HEK293 (cell line): ENCODE results near the gene PCSK5.
"Not testable (repeated sequence)": the region's sequence is repeated elsewhere in the genome, so short reads cannot be mapped to it uniquely, and the experiment has no call there.

Source experiments
- CTCF ChIA-PET: fragments of 350-600 bp; formaldehyde crosslinking; extraction: SDS; loops from one replicate; lab custom pipeline; 2021; ENCODE audit warnings: antibody characterized with exemption; lab: Yijun Ruan, JAX
- POLR2A ChIA-PET: fragments of 300-600 bp; formaldehyde crosslinking; extraction: SDS; loops from one replicate; lab custom pipeline; 2020; ENCODE audit warnings: antibody characterized with exemption, inconsistent platforms; lab: Yijun Ruan, JAX
- H3K27ac ChIP-seq: fragments of 200-500 bp; sonication (Bioruptor generic); 2 replicates; pipeline ENCODE4 v1.5.1; 2014; ENCODE audit warnings: low read depth, low read length, control low read depth, inconsistent platforms; ENCODE audit errors: extremely low read depth
- H3K36me3 ChIP-seq, 2 experiments: fragments of 200-500 bp in 1 of 2; sonication (Bioruptor generic) in 1 of 2; 1 replicate in 1 of 2; 2 replicates in 1 of 2; pipeline ENCODE4 v1.5.1; 2014 to 2017; ENCODE audit warnings: inconsistent platforms in 2 of 2, low read length in 2 of 2; ENCODE audit not compliant: control insufficient read depth in 2 of 2, insufficient read depth in 1 of 2
- H3K4me1 ChIP-seq: fragments of 200-500 bp; sonication (Bioruptor generic); 2 replicates; pipeline ENCODE4 v1.5.1; 2014; ENCODE audit warnings: mild to moderate bottlenecking, low read length, inconsistent platforms; ENCODE audit not compliant: control insufficient read depth, insufficient read depth
- H3K4me3 ChIP-seq: 2 replicates; pipeline ENCODE4 v1.5.1; 2011; ENCODE audit warnings: low read depth, mild to moderate bottlenecking, control low read depth, low read length, moderate library complexity
- H3K9me3 ChIP-seq: fragments of 200-500 bp; sonication (Bioruptor generic); 2 replicates; pipeline ENCODE4 v1.5.1; 2014; ENCODE audit warnings: low read depth, low read length, inconsistent platforms; ENCODE audit not compliant: control insufficient read depth, insufficient read depth
- MEIS1 ChIP-seq: sonication (generic); formaldehyde crosslinking; IDR thresholded peaks from 2 replicates; pipeline ENCODE4 v1.8.1; 2022; ENCODE audit warnings: missing genetic modification reagents, mild to moderate bottlenecking, borderline replicate concordance
- PRDM4 ChIP-seq: fragments of 450-650 bp; formaldehyde crosslinking; IDR thresholded peaks from 2 replicates; pipeline ENCODE4 v1.5.1; 2017; ENCODE audit warnings: missing biosample characterization, missing genetic modification characterization
- SP3 ChIP-seq: fragments of 450-650 bp; formaldehyde crosslinking; IDR thresholded peaks from 2 replicates; pipeline ENCODE4 v1.5.1; 2016; ENCODE audit warnings: missing biosample characterization, missing genetic modification characterization
- TCF7L2 ChIP-seq: IDR thresholded peaks from 2 replicates; pipeline ENCODE4 v1.6.1; 2011; ENCODE audit warnings: low read depth, mild to moderate bottlenecking, inconsistent platforms, low read length, moderate library complexity, borderline replicate concordance
- ZNF341 ChIP-seq: fragments of 450-650 bp; formaldehyde crosslinking; IDR thresholded peaks from 2 replicates; pipeline ENCODE4; 2016; ENCODE audit warnings: low read depth, missing biosample characterization, missing genetic modification characterization
- ZNF596 ChIP-seq: fragments of 450-650 bp; IDR thresholded peaks from 2 replicates; pipeline ENCODE4 v1.5.0; 2018; ENCODE audit warnings: missing biosample characterization, mild to moderate bottlenecking, missing genetic modification characterization, moderate library complexity
- ZNF621 ChIP-seq: fragments of 450-650 bp; formaldehyde crosslinking; IDR thresholded peaks from 2 replicates; pipeline ENCODE4 v1.5.1; 2017; ENCODE audit warnings: missing biosample characterization, missing genetic modification characterization
- ZNF664 ChIP-seq: fragments of 450-650 bp; formaldehyde crosslinking; IDR thresholded peaks from 2 replicates; pipeline ENCODE4 v1.5.1; 2016; ENCODE audit warnings: missing biosample characterization, missing genetic modification characterization
- ZNF768 ChIP-seq: fragments of 450-650 bp; formaldehyde crosslinking; IDR thresholded peaks from 2 replicates; pipeline ENCODE4 v1.5.1; 2018; ENCODE audit warnings: missing biosample characterization, mild to moderate bottlenecking, missing genetic modification characterization
- ZNF785 ChIP-seq: fragments of 450-650 bp; formaldehyde crosslinking; IDR thresholded peaks from 2 replicates; pipeline ENCODE4 v1.5.1; 2016; ENCODE audit warnings: missing biosample characterization, missing genetic modification characterization
- TF ChIP-seq, protein P1 (sequence below): fragments of 450-650 bp; formaldehyde crosslinking; IDR thresholded peaks from 2 replicates; pipeline ENCODE4 v1.5.1; 2016; ENCODE audit warnings: missing biosample characterization, missing genetic modification characterization
- TF ChIP-seq, protein P2 (sequence below): fragments of 450-650 bp; formaldehyde crosslinking; IDR thresholded peaks from 2 replicates; pipeline ENCODE4; 2016; ENCODE audit warnings: missing biosample characterization, missing genetic modification characterization

The PCSK5 gene

DNA sequence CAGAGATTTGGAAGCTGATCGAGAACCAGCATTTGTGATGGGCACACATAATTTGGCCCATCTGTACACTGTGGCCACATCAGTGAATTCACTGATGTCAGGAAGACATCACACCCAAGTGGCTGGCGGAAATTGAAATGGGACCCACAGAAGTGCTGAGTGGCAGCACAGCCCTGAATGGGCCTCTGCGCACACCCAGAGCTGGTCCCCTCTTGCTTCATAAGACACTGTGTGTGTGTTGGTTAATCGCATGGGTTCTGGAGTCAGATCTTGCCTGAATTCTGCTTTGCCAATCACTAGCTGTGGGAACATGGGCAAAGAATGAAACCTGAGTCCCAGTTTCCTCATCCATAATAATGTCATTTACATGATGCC is 72.2 kb downstream of the PCSK5 start:
- Histone ChIP-seq H3K36me3 (no peaks in the 10 kb centered on the region), H3K4me3 (no peak overlapping the region), H3K4me1 (no peaks in the 10 kb centered on the region), H3K9me3 (no peaks in the 10 kb centered on the region), H3K27ac (no peak overlapping the region)
- TF ChIP-seq, protein P1, sequence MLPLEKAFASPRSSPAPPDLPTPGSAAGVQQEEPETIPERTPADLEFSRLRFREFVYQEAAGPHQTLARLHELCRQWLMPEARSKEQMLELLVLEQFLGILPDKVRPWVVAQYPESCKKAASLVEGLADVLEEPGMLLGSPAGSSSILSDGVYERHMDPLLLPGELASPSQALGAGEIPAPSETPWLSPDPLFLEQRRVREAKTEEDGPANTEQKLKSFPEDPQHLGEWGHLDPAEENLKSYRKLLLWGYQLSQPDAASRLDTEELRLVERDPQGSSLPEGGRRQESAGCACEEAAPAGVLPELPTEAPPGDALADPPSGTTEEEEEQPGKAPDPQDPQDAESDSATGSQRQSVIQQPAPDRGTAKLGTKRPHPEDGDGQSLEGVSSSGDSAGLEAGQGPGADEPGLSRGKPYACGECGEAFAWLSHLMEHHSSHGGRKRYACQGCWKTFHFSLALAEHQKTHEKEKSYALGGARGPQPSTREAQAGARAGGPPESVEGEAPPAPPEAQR: no peak
- ChIA-PET POLR2A (no interaction called here), CTCF (interaction anchor here (0.5 to 2.2 kb wide), 2 partner anchors 17 to 293 kb away, joined by 3 to 7 read pairs; no protein-coding TSS in a partner anchor)

- H3K27ac ChIP-seq, H3K36me3 ChIP-seq, H3K4me1 ChIP-seq, H3K9me3 ChIP-seq, POLR2A ChIA-PET, H3K4me3 ChIP-seq: not testable (repeated sequence)
- CTCF ChIA-PET: interaction anchor here (2.2 kb wide), 1 partner anchor 17 kb away, joined by 7 read pairs; no protein-coding TSS in a partner anchor
These were observed 72.8 kb downstream of the PCSK5 start for GRCh38 chr9:75963321-75963720.

- ChIA-PET POLR2A (no interaction called here), CTCF (interaction anchor here (2.2 kb wide), 1 partner anchor 16 kb away, joined by 7 read pairs; no protein-coding TSS in a partner anchor)
- no peak for TF ChIP-seq ZNF341 (tag by site-specific recombination)
- no peak for TF ChIP-seq PRDM4 (tag by site-specific recombination)
- no peak for TF ChIP-seq SP3 (tag by site-specific recombination)
- no peak for TF ChIP-seq ZNF785 (tag by site-specific recombination)
These were observed 74.0 kb downstream of the PCSK5 start for GRCh38 chr9:75964427-75964826.

DNA sequence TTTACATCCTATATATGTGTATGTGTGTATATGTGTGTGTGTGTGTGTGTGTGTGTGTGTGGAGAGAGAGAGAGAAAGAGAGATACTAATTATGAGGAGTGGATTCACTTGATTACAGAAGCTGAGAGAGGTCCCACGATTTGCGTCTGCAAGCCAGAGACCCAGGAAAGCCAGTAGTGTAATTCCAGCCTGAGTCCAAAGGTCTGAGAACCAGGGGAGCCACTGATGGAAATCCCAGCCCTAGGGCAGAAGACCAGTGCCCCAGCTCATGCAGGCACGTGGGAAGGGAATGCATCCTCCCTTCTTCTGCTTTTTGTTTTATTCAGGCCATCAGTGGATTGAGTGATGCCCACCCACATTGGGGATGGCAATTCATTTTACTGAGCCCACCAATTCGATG is 74.8 kb downstream of the PCSK5 start:
- CTCF ChIA-PET: no interaction called here
- no peaks in the 10 kb centered on the region for H3K4me1 ChIP-seq
- POLR2A ChIA-PET: no interaction called here
- H3K9me3 ChIP-seq: no peaks in the 10 kb centered on the region
- TF ChIP-seq MEIS1 (CRISPR knock-in tag): no peak
- TF ChIP-seq ZNF664 (tag by site-specific recombination): no peak
- TF ChIP-seq, protein P2, sequence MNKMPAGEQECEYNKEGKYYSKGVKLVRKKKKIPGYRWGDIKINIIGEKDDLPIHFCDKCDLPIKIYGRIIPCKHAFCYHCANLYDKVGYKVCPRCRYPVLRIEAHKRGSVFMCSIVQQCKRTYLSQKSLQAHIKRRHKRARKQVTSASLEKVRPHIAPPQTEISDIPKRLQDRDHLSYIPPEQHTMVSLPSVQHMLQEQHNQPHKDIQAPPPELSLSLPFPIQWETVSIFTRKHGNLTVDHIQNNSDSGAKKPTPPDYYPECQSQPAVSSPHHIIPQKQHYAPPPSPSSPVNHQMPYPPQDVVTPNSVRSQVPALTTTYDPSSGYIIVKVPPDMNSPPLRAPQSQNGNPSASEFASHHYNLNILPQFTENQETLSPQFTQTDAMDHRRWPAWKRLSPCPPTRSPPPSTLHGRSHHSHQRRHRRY (tag by site-specific recombination): no peak
- TF ChIP-seq ZNF596: no peak
- TF ChIP-seq ZNF621 (tag by site-specific recombination): no peak
- no peak for TF ChIP-seq ZNF768 (tag by site-specific recombination)
- no peak for TF ChIP-seq TCF7L2
- H3K36me3 ChIP-seq: no peaks in the 10 kb centered on the region
- no peak overlapping the region for H3K4me3 ChIP-seq
- H3K27ac ChIP-seq: no peak overlapping the region

More at GRCh38 chr9:75964427-75964826, 74.0 kb downstream of the PCSK5 start:
- Histone ChIP-seq H3K27ac (no peak overlapping the region), H3K9me3 (no peaks in the 10 kb centered on the region), H3K4me3 (no peak overlapping the region), H3K4me1 (no peaks in the 10 kb centered on the region), H3K36me3 (no peaks in the 10 kb centered on the region)
